GM12873 (cell line): ENCODE measurements around the gene LIMCH1.

Experiments
- TF ChIP-seq, protein P1 (sequence below): IDR thresholded peaks from 2 replicates; pipeline ENCODE4 v1.5.1; 2012; ENCODE audit warnings: low read depth, mild to moderate bottlenecking, moderate library complexity, low read length, control low read depth; ENCODE audit not compliant: insufficient read depth; ENCODE audit errors: missing control alignments

Gene LIMCH1

DNA sequence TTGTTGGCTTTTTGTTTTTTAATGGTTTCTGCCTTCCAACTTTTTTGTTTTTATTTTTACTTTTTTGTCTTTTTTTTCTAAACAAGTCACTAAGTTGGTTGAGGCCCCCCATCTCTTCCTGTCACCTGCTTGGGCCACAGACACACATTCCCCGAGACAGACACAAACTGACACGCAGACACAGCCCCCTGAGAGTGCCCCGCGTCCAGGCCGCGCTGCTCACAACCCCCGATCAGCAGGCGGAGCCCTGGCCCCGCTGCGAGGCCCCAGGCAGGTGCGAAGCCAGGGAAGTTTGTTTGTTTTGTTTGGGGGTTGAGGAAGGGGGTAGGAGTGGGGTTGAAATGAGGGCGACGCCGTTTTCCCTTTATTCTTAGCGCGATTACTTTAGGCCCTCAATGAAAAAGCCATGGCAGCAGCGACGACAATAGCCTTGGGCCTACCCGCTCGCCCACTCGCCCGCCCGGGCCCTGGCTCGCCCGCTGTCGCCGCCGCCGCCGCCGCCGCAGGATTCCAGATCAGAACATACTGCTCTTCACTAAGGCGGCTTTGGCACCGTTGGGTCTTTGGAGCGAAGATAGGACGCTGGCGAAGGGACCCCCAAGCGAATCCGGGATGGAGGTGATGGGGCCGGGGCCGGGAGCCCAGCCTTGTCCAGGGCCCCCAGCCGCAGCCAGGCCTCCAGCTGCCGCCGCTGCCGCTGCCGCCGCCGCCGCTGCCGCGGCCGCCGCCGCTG lies 207.5 kb downstream of the LIMCH1 start:
- TF ChIP-seq, protein P1, sequence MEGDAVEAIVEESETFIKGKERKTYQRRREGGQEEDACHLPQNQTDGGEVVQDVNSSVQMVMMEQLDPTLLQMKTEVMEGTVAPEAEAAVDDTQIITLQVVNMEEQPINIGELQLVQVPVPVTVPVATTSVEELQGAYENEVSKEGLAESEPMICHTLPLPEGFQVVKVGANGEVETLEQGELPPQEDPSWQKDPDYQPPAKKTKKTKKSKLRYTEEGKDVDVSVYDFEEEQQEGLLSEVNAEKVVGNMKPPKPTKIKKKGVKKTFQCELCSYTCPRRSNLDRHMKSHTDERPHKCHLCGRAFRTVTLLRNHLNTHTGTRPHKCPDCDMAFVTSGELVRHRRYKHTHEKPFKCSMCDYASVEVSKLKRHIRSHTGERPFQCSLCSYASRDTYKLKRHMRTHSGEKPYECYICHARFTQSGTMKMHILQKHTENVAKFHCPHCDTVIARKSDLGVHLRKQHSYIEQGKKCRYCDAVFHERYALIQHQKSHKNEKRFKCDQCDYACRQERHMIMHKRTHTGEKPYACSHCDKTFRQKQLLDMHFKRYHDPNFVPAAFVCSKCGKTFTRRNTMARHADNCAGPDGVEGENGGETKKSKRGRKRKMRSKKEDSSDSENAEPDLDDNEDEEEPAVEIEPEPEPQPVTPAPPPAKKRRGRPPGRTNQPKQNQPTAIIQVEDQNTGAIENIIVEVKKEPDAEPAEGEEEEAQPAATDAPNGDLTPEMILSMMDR = no peak

DNA sequence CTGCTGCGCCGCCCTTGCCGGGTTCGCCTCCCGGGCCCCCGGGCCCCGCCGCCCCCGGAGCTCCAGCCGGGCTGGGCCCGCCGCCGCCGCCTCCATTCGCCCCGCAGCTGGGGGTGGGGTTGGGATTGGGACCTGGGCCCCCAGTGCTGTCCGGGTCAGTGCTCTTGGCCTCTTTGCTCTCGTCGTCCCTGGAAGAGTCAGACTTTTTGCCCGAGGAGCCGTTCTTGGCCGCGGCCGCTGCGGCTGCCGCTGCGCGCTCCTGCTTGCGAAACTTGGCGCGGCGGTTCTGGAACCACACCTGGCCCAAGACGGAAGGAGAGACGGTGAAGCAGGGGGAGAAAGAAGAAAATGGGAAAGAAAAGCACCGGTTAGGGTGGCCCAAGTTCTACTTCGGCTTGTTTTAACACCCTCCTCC lies 208.1 kb downstream of the LIMCH1 start:
- TF ChIP-seq, protein P1 = no peak

DNA sequence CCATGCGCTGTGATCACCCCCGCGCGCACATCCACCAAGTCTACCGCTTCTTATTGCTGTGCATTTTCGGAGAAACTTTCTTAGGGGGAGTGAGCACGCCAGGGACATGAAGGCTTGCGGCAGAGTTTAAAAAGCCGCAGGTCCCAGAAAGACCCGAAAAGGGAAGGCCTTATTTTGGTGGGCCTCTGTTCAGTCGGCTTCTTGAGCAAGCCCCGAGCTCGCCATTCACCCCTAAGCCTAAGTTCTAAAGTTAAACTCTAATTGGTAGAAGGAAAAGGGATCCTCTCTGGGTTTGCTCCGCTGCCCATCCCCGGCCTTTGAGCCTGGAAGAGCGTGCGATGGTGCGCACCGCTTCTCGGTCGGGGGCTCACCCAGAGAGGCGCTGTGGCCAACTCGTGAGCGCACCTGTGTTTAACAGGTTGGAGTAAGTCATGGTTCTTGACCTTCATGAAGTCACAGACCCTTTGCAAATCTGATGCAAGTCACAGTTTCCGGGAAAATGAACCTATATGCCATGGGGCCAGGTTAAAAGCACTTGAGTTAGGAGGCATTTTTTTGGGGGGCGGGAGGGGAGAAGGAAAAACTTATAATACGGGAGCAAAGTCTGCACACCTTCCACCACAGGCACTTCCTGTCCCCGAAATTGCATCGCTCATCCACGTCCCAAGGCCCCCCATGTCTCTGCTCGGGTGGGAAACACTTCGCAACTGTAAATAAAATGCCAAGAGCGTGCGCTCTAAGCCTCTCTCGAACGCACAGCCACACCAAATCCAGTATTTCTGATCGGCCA lies 208.7 kb downstream of the LIMCH1 start:
- TF ChIP-seq, protein P1 = no peak

DNA sequence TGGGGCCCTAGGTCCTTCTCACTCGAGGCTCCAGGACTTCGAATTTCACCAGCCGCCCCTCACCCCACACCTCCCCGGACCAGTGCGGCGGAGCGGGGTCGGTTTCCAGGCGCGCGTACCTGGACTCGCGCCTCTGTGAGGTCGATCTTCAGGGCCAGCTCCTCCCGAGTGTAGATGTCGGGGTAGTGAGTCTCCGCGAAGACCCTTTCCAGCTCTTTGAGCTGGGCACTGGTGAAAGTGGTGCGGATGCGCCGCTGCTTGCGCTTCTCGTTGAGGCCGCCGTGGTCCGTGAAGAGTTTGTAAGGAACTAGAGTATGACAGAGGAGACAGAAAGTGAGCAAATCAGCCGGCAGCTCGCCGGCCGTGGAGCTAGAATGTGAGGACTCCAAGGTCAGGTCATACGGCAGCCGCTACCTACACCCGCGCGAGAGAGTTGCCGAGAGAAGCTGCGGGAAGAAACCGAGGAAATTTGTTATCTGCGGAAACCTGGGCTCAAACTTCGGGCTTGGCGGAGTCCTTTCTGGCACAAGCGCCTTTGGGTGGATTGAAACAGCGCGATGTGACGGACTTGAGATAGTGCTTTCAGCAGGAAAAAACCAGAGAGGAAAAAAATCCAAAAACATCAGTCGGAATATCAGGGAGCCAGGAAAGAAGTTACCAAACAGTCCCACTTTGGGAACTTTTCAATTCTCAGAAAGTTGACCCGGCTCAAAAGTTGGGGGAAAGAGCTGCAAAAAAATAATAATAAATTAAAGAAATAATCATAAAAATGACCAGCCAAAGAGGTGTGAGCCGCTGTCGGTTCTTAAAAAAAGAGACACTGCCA lies 209.5 kb downstream of the LIMCH1 start:
- TF ChIP-seq, protein P1 = no peak

DNA sequence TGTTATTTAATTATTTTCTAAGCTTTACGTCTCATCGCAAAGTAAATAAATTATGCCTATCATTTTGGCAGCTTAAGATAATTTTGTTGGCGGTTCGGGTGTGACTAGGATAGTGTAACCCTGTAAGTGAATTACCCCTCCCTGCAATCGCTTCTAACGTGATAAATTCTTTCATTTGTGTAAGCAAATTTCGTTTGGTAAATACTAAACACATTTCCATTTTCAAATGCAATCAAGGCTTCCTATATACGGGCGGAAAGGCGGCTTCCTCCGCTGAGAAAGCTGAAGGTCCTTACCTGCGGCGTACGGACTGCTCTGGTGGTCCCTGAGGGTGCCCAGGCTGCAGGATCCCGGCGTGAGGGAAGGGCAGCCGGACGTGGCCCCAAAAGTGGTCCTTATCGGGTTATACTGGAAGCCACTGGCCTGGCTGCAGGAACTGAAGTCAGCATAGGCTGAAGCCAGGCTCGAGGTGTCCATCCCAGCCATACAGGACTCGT lies 210.2 kb downstream of the LIMCH1 start:
- TF ChIP-seq, protein P1 = no peak

DNA sequence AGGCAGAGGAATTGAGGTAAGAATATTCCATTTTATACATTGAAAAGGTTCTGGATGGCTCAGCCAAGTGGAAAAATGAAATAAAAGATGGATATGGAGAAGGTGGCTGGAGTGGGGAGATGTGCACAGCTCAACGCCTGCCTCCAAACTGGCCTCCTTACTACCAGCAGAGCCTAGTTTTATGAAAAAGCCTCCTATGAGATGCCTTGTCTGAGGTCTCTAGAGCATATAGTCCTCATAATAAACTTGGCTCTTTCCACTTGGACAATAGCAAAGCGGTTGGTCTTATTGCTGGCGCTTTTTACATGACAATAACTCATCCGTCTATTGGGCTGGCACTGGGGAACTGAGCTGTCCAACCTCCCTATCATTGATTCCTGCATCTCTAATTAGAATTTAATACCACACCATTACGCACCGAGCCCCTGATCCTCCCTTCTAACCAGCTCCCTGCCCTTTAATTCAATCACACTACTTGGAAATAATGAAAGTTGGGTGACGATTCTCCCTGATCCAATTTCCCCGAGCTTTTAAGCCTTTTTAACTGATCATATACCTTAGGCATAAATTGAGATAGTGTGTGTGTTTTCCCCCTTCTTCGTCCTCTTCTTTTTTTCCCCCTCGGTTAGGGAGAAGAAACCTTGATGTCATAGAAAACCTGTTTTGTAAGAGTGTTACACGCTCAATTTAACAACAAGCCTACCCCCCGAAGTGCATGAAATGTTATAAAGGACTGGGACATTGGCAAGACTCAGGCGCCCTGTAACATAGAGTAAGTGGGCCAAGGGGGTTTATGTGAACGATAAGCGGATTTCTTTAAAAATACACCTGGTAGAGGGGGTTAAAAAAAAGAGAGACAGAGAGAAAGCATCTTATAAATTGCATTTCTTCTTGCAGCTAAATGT lies 210.9 kb downstream of the LIMCH1 start, which contains the start of gene PHOX2B:
TSS of gene PHOX2B (minus strand) at position 155 of the 905 bp plus-strand sequence. CDS start at position 40, 115 bp downstream.
- TF ChIP-seq, protein P1 = no peak
